GM23338 (cell line): Measurements from ENCODE around the gene FSTL3. TPM values are rescaled to one million over a fixed set of nuclear protein-coding genes. Genes with fewer than 3 reads are reported as not detected.
A peak's percentile ranks its signal among the peaks of the same experiment; 100 is the strongest.

Source experiments
- ATAC-seq: fragments of 200-7000 bp; cut with Tn5 transposase; 3 replicates; pipeline ENCODE4 v1.9.1; 2020
- DNase-seq: peaks from one replicate; pipeline ENCODE4 v3.0.0-alpha.2; 2015; ENCODE audit warnings: low spot score
- H2AFZ ChIP-seq: fragments of 200-600 bp; sonication (generic); 2 replicates; pipeline ENCODE4 v1.8.0; 2016; ENCODE audit warnings: antibody characterized with exemption, mild to moderate bottlenecking, moderate library complexity
- H3F3A ChIP-seq: fragments of 200-600 bp; sonication (generic); replicated peaks from 2 replicates; pipeline ENCODE4 v1.8.0; 2017; ENCODE audit warnings: antibody characterized with exemption, mixed run types, low read depth
- H3K27ac ChIP-seq: fragments of 200-600 bp; sonication (generic); 2 replicates; pipeline ENCODE4 v1.6.1; 2016; ENCODE audit warnings: low read depth
- H3K27me3 ChIP-seq: fragments of 200-600 bp; sonication (generic); 2 replicates; pipeline ENCODE4 v1.8.0; 2016; ENCODE audit warnings: mild to moderate bottlenecking, mixed run types, moderate library complexity; ENCODE audit not compliant: insufficient read depth
- H3K36me3 ChIP-seq: fragments of 200-600 bp; sonication (generic); 2 replicates; pipeline ENCODE4 v1.8.0; 2016; ENCODE audit warnings: mild to moderate bottlenecking; ENCODE audit not compliant: insufficient read depth
- H3K4me1 ChIP-seq: fragments of 200-600 bp; sonication (generic); 2 replicates; pipeline ENCODE4 v1.8.0; 2016; ENCODE audit warnings: mild to moderate bottlenecking, moderate library complexity; ENCODE audit not compliant: insufficient read depth
- H3K4me2 ChIP-seq: fragments of 200-600 bp; sonication (generic); 2 replicates; pipeline ENCODE4 v1.7.1; 2017; ENCODE audit warnings: mixed run types
- H3K4me3 ChIP-seq: fragments of 200-600 bp; sonication (generic); 2 replicates; pipeline ENCODE4 v1.6.1; 2016; ENCODE audit warnings: mixed run types
- H3K79me2 ChIP-seq: fragments of 200-600 bp; sonication (generic); replicated peaks from 2 replicates; pipeline ENCODE4 v1.8.0; 2017; ENCODE audit warnings: mild to moderate bottlenecking; ENCODE audit not compliant: insufficient read depth
- H3K9me2 ChIP-seq: fragments of 200-600 bp; sonication (generic); 2 replicates; pipeline ENCODE4 v1.8.0; 2017; ENCODE audit not compliant: insufficient read depth
- H4K20me1 ChIP-seq: fragments of 200-600 bp; sonication (generic); replicated peaks from 2 replicates; pipeline ENCODE4 v1.8.0; 2017; ENCODE audit warnings: mild to moderate bottlenecking; ENCODE audit not compliant: insufficient read depth
- H3K27ac Mint-ChIP-seq: 2 replicates; pipeline ENCODE4 v1.8.0; 2020; ENCODE audit warnings: inconsistent platforms, mild to moderate bottlenecking, moderate library complexity, mixed read lengths
- H3K27me3 Mint-ChIP-seq: 3 replicates; pipeline ENCODE4 v1.8.0; 2022; ENCODE audit warnings: low read depth, mild to moderate bottlenecking, moderate library complexity, mixed read lengths, inconsistent platforms; ENCODE audit not compliant: insufficient read depth, poor library complexity
- H3K36me3 Mint-ChIP-seq: 3 replicates; pipeline ENCODE4 v1.8.0; 2021; ENCODE audit warnings: low read depth, mild to moderate bottlenecking, inconsistent platforms, moderate library complexity, mixed read lengths
- H3K4me1 Mint-ChIP-seq: 3 replicates; pipeline ENCODE4 v1.8.0; 2020; ENCODE audit warnings: mild to moderate bottlenecking, inconsistent platforms, mixed read lengths
- H3K4me3 Mint-ChIP-seq: 3 replicates; pipeline ENCODE4 v1.8.0; 2021; ENCODE audit warnings: moderate library complexity, mild to moderate bottlenecking, inconsistent platforms, mixed read lengths
- H3K9me3 Mint-ChIP-seq: 3 replicates; pipeline ENCODE4 v1.8.0; 2020; ENCODE audit warnings: moderate library complexity, mild to moderate bottlenecking, inconsistent platforms, mixed read lengths
- CTCF ChIP-seq, 2 experiments: fragments of 200-600 bp in 1 of 2; sonication (generic) in 1 of 2; conservative IDR thresholded peaks; 2 replicates each; pipeline versions ENCODE4 v1.5.1 to v1.6.1; 2016 to 2017; ENCODE audit warnings: antibody characterized with exemption in 2 of 2, low read depth in 2 of 2, mild to moderate bottlenecking in 2 of 2, moderate library complexity in 1 of 2
- EZH2 ChIP-seq: fragments of 200-600 bp; sonication (generic); IDR thresholded peaks from one replicate; pipeline ENCODE4 v1.8.0; 2017; ENCODE audit warnings: antibody characterized with exemption, mild to moderate bottlenecking, low read depth; ENCODE audit not compliant: unreplicated experiment
- JUNB ChIP-seq: IDR thresholded peaks from one replicate; pipeline ENCODE4 v1.6.1; 2016; ENCODE audit warnings: antibody characterized with exemption; ENCODE audit not compliant: unreplicated experiment
- POLR2AphosphoS5 ChIP-seq: IDR thresholded peaks from 2 replicates; pipeline ENCODE4 v1.6.1; 2016; ENCODE audit warnings: antibody characterized with exemption, low read depth
- STAT1 ChIP-seq: IDR thresholded peaks from one replicate; pipeline ENCODE4 v1.6.1; 2016; ENCODE audit warnings: antibody characterized with exemption; ENCODE audit not compliant: unreplicated experiment
- ZNF114 ChIP-seq: fragments of 250-450 bp; sonication (Bioruptor Pico); IDR thresholded peaks from 2 replicates; pipeline ENCODE4 v1.5.0; 2020; ENCODE audit warnings: mild to moderate bottlenecking, moderate library complexity
- ZNF331 ChIP-seq: fragments of 250-450 bp; sonication (Bioruptor Pico); IDR thresholded peaks from 2 replicates; pipeline ENCODE4 v1.5.0; 2020; ENCODE audit warnings: low read depth, mild to moderate bottlenecking, moderate library complexity
- ZNF462 ChIP-seq: fragments of 250-450 bp; sonication (Bioruptor Pico); IDR thresholded peaks from 2 replicates; pipeline ENCODE4 v1.5.0; 2020; ENCODE audit warnings: mild to moderate bottlenecking, moderate library complexity
- polyA plus RNA-seq: library from polyadenylated mRNA; unstranded; fragments of >200 nt; fragmentation: Nextera tagmentation; extraction: Ambion mirVana; gene quantifications from 2 replicates; pipeline ENCODE4 v1.2.1, GENCODE V29; 2016
- total RNA-seq: library from RNA; depleted of rRNA; stranded (reverse); fragments of >200 nt; shearing (Covaris generic); gene quantifications from 2 replicates; pipeline ENCODE4 v1.2.3, GENCODE V29; 2014

Gene FSTL3
- total and polyA plus RNA-seq, 2 experiments from 2014 or later: 3.1 to 10.1 TPM

- no peaks in the 10 kb centered on the region; the same call in 2 of the 3 replicates for H3K4me1 Mint-ChIP-seq
- no peak for TF ChIP-seq EZH2
- no peak for TF ChIP-seq CTCF (conservative IDR thresholded peaks at IDR 0.05; ENCODE audit: low read depth in 2 of 2)
- TF ChIP-seq STAT1: no peak
- no peaks in the 10 kb centered on the region; the same call in 2 of the 3 replicates for H3K9me3 Mint-ChIP-seq
- Histone ChIP-seq H3K9me2 (no peaks in the 10 kb centered on the region), H3K36me3 (no peaks in the 10 kb centered on the region), H3K27ac (no peak overlapping the region), H3K4me3 (no peak overlapping the region), H3K4me2 (no peak overlapping the region), H3K79me2 (no peaks in the 10 kb centered on the region), H3K4me1 (0 out of 2 replicates have a peak, but pooled peaks cover 3% of the 10 kb centered on the region), H3K27me3 (peaks cover 16% of the 10 kb centered on the region), H4K20me1 (no peaks in the 10 kb centered on the region), H3F3A (peaks cover 8% of the 10 kb centered on the region; the same call in 1 of the 2 replicates), H2AFZ (no peak overlapping the region)
- H3K27me3 Mint-ChIP-seq: peaks cover 31% of the 10 kb centered on the region
- DNase-seq (no peak), ATAC-seq (no peak)
- H3K27ac Mint-ChIP-seq: no peak overlapping the region
- no peak overlapping the region for H3K4me3 Mint-ChIP-seq
- H3K36me3 Mint-ChIP-seq: no peaks in the 10 kb centered on the region
Observed at GRCh38 chr19:674282-675151, 1.7 kb upstream of the FSTL3 start.

- H3K27ac ChIP-seq: no peak overlapping the region
- peak overlapping the region; percentile 26; the same call in 1 of the 2 replicates for H3K4me3 ChIP-seq
- peaks cover 16% of the 10 kb centered on the region for H3K27me3 ChIP-seq
- Mint-ChIP-seq H3K9me3 (no peaks in the 10 kb centered on the region), H3K4me3 (peak overlapping the region; percentile 54; the same call in 2 of the 3 replicates), H3K36me3 (no peaks in the 10 kb centered on the region), H3K27me3 (peaks cover 31% of the 10 kb centered on the region), H3K27ac (no peak overlapping the region), H3K4me1 (no peaks in the 10 kb centered on the region; the same call in 2 of the 3 replicates)
- H3K79me2 ChIP-seq: no peaks in the 10 kb centered on the region
- TF ChIP-seq ZNF114 (CRISPR knock-in tag) (no peak), EZH2 (no peak), JUNB (no peak), ZNF462 (CRISPR knock-in tag) (no peak), POLR2AphosphoS5 (no peak), ZNF331 (no peak)
- H3K4me1 ChIP-seq: 0 out of 2 replicates have a peak, but pooled peaks cover 3% of the 10 kb centered on the region
- ATAC-seq (no peak), DNase-seq (no peak)
- H3F3A ChIP-seq: peaks cover 8% of the 10 kb centered on the region; the same call in 1 of the 2 replicates
- no peak overlapping the region for H2AFZ ChIP-seq
- no peaks in the 10 kb centered on the region for H3K9me2 ChIP-seq
- H3K4me2 ChIP-seq: no peak overlapping the region
- no peaks in the 10 kb centered on the region for H4K20me1 ChIP-seq
- H3K36me3 ChIP-seq: no peaks in the 10 kb centered on the region
Observed at GRCh38 chr19:676007-676338, 219 bp upstream of the FSTL3 start.
